ENCODE results near the gene TIMM10.

The TIMM10 gene

DNA sequence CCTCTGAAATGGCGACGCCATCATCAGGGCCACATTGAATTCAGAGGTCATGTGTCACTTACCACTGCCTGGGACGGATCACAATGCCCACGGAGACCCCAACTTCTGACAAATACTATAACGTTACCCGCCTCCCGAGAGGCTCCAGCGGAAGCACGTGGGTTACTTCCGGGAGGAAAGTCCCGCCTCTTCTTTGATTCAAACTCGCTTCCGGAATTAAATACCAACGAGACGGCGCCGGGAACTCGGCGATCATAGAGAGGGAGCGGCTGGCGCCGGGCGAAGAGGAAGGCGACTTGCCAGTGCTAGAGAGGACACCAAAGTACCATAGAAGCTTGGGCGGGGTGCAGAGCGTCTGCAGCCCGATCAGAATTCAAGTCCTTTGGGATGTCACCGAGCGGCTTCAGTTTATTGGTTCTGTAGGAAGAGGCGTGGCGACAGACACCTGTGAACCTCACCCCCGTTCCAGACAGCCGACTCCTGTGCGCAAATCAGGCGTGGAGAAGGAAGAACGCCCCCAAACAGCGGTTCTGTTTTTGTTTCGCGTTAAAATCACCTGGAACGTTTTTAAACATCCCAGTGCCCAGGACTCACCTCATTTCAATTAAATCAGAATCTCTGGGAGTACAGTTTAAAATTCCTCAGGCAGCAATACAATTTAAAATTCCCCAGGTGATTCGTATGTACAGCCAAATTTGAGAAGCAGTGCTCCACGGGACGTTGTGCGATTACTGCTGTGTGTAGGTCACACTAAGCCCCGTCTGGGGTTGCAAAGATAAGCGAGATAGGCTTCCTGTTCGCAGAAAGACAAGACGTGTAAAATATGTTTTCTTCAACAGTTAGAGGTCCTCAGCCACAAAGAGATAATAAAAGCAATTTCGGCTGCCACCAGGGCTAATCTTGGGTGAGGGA is at the start of gene TIMM10:
Gene TIMM10 (minus strand): TSS at position 159 of the 912 bp plus-strand sequence. CDS start 565 bp downstream, outside the sequence.
- peak; percentile 97 to 98 (median 98) for DNase-seq

DNA sequence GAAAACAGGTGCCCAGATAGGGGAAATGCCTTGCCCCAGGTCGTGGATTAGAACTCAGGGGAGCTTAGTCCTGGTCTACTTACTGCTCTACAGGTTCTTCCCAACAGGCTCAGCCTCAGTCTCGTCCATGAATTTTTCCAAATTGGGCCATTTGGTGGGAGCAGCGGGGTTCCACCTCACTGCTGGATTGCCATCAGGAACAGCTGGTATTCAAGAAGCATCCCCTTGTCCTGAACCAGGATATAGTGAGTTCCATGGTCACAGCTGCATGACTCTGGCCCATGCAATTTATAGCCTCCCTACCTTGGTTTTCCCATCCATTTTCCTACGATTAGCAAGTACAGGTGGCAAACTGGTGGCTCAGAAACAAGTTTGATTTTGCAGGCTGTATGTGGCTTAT is 43.5 kb upstream of the TIMM10 start:
- DNase-seq, result no peak

GRCh38 chr11:57571606-57572005 is 41.1 kb upstream of the TIMM10 start:
- DNase-seq, result peak; percentile 41 to 48 (median 47)

DNA sequence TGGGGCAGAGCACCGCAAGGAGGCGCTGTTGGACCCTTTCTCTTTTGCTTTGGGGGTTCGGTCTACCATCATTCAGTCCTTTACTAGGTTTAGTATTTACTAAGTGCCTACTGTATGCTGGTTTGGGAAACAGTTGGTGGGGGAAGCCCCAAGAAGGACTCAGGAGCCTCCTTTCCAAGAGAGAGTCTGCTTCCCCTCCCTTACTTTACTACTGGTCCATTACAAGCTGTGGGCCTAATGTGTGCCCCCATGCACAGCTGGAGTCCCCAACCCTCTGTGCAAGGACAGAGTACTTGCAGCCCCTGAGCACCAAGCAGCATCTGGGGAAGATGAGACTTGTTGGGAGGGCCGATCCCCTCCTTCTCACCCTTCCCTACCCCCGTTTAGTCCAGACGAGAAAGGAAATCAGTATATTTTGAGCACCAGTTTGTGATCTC is 37.8 kb upstream of the TIMM10 start:
- DNase-seq, result peak; percentile 92 to 95 (median 95)

- peak; percentile 50 to 82 (median 60) for DNase-seq
Measured at GRCh38 chr11:57567515-57568329, 37.2 kb upstream of the TIMM10 start, which contains the start of gene UBE2L6. TSS of gene UBE2L6 (minus strand) at chr11:57567672. CDS start at chr11:57567611, 61 bp downstream.

- peak; percentile 54 to 69 (median 67) for DNase-seq
Measured at GRCh38 chr11:57566905-57567514, 36.5 kb upstream of the TIMM10 start.

- DNase-seq, result peak; percentile 85 to 96 (median 91)
Measured at GRCh38 chr11:57566005-57566904, 35.7 kb upstream of the TIMM10 start.

DNA sequence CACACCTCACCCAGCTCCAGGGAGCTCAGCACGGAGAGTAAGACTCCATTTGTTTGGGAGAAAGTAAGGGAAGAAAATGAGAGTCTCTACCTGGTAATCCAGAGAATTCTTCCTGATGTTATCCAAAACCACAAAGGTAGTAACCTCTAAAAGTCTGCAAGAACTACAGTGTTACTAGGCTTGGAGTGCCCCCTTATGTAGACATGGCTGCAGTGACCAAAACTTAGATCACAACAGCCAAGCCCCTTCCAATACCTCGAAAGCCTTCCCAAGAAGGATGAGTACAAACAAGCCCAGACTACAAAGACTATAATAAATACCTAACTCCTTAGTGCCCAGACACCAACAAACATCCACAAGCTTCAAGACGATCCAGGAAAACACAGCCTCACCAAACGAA is 32.0 kb upstream of the TIMM10 start:
- DNase-seq, result no peak

GRCh38 chr11:57560146-57560545 is 29.6 kb upstream of the TIMM10 start:
- DNase-seq, result no peak

DNA sequence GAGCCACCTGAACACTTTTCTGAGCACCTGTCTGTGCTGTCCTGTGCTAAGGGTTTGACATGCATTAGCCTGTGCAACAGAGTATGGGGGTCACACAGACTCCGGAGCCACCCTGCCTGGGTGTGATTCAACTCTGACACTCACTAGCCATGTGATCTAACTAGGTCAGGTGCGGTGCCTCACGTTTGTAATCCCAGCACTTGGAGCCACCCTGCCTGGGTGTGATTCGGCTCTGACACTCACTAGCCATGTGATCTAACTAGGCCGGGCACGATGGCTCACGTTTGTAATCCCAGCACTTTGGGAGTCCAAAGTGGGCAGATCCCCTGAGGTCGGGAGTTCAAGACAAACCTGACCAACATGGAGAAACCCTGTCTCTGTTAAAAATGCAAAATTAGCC is 25.5 kb upstream of the TIMM10 start:
- no peak for DNase-seq

DNA sequence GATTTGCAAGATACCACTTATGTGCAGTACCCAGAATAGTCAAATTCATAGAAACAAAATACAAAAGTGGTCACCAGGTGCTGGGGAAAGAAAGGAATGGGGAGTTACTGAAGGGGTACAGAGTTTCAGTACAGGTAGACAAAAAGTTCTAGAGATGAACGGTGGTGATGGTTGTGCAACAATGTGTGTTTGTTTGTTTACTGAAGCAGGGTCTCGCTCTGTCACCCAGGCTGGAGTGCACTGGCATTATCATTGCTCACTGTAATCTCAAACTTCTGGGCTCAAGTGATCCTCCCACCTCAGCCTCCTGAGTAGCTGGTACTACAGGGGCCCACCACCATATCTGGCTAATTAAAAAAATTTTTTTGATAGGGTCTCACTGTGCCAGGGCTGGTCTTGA is 24.8 kb upstream of the TIMM10 start:
- no peak for DNase-seq

DNA sequence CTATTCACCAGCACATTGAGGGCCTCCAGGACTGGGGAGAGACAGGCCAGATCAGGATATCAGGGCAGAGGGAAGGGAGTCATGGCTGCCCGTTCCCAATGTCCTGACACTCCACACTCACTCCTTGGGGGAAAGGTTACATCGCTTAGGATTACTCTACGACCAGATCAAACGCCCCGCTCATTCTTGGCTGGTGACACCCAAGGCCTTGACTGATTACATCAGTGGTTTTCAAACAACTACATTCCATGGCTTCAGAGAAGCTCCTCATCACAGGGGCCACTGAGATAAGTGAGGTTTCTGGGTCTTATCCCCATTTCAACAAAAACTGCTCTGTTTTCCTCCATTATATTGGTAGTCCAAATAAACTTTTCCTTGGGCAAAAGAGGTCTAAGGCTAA is 21.9 kb upstream of the TIMM10 start:
- no peak for DNase-seq

GRCh38 chr11:57551941-57552340 is 21.4 kb upstream of the TIMM10 start:
- DNase-seq, result no peak

DNA sequence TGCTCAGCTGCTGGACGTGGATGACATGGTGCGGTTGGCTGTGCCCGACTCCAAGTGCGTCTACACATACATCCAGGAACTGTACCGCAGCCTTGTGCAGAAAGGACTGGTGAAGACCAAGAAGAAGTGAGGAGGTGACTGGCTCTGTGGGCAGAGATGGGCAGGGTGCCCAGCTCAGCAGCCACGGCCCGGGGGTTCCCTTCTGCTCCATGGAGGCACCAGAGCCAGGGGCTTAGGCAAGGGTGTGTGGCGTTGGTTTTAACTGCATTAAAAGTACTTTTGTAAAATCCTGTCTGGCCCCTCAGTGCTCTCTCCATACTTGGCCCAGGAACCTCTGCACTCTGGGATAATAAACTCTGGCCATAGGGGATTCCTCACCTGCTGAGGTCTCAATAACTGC is 19.4 kb upstream of the TIMM10 start:
- DNase-seq, result no peak

GRCh38 chr11:57547854-57548377 is 17.4 kb upstream of the TIMM10 start:
- DNase-seq, result peak; percentile 50 to 61 (median 54)

DNA sequence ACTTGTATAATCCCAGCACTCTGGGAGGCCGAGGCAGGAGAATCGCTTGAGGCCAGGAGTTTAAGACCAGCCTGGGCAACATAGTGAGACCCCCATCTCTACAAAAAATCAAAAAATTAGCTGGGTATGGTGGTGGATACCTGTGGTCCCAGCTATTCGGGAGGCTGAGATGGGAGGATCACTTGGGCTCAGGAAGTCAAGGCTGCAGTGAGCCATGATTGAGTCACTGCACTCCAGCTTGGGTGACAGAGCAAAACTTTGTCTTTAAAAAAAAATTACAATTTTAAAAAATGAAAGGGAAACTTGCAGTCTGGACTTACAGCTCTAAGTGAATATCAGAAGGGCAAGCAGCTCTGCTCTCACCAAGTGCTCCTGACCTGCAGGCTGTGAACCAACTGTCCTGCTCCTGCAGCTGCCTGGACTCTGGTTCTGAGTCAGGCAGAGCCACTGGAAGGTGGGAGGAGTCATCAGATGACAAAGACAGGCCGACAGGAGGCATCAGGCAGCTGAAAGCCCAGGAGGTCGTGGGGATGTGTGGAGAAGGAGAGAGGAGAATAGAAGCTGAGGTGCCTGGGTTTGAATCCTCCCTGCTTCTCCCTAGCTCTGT is 16.4 kb upstream of the TIMM10 start:
- peak; percentile 36 to 80 (median 51) for DNase-seq

DNA sequence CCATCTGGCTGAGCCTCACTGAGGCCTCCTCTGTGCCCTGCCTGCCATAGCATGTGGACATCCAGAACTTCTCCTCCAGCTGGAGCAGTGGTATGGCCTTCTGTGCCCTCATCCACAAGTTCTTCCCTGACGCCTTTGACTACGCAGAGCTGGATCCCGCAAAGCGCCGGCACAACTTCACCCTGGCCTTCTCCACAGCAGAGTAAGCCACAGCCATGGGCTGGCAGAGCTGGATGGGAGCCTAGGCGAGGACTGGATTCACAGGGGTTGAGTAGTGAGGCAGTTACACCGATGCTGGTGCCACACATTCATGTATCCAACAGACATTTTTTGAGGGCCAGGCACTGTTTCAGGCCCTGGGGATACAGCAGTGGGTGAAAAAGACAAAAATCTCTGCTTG is 15.9 kb upstream of the TIMM10 start:
- no peak for DNase-seq

DNA sequence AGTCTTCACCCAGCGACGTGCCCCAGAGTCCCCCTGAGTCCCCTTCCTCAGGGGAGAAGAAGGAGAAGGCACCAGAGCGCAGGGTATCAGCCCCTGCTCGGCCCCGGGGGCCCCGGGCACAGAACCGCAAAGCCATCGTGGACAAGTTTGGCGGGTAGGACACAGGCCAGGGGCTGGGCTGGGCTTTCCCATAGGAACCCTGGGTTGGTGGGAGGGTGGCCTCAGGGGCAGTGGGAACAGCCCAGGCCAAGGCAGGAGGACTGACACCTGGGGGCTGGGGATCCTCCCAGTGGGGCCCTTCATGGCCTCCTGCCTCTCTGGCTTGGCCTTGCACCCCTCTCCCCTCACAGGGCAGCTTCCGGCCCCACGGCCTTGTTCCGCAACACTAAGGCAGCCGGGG is 15.3 kb upstream of the TIMM10 start:
- no peak for DNase-seq

- DNase-seq, result no peak
Measured at GRCh38 chr11:57544566-57544965, 14.0 kb upstream of the TIMM10 start.

DNA sequence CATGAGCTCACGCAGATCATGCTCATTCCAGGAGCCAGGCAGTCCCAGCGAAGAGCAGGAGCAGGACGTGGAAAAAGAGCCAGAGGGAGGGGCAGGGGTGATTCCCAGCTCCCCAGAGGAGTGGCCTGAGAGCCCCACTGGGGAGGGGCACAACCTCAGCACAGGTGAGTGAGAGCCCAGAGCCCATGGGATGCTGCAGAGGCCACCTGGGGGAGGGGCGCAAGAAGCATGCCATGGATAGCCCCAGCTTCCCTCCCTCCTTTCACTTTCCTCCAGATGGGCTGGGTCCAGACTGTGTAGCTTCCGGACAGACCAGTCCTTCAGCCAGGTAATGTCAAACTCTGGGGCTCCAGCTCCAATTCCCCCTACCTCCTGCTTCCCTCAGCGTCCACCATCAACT is 13.0 kb upstream of the TIMM10 start:
- DNase-seq, result no peak

DNA sequence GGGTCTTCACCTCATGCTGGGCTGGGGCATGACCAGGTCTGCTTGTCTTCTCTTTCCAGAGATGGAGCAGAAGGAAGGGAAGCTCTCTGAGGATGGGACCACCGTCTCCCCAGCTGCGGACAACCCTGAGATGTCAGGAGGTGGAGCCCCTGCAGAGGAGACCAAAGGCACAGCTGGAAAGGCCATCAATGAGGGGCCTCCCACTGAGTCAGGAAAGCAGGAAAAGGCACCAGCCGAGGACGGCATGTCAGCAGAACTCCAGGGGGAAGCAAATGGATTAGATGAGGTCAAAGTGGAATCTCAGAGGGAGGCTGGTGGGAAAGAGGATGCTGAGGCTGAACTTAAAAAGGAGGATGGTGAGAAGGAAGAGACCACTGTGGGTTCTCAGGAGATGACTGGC is 12.0 kb upstream of the TIMM10 start:
- DNase-seq, result no peak

Measured in suppressor macrophage treated with lipopolysaccharide for 1 hour (primary cell).